NB4 (cell line): ENCODE data around the gene FN1.

Experiments
- DNase-seq: peaks from one replicate; pipeline ENCODE4 v3.0.0; 2010; ENCODE audit warnings: low read depth
- H3K4me3 ChIP-seq: one replicate; pipeline ENCODE4 v1.5.1; 2011; ENCODE audit warnings: mild to moderate bottlenecking, low read depth, low read length, moderate library complexity
- CTCF ChIP-seq: IDR thresholded peaks from one replicate; pipeline ENCODE4 v1.5.1; 2012; ENCODE audit warnings: low read depth, low read length
- MAX ChIP-seq: IDR thresholded peaks from 2 replicates; pipeline ENCODE4 v1.6.1; 2011; ENCODE audit warnings: low read depth, low read length
- MYC ChIP-seq: IDR thresholded peaks from 2 replicates; pipeline ENCODE4 v1.6.1; 2011; ENCODE audit warnings: low read depth, low read length
- POLR2A ChIP-seq: IDR thresholded peaks from 2 replicates; pipeline ENCODE4 v1.6.1; 2011; ENCODE audit warnings: mild to moderate bottlenecking; ENCODE audit not compliant: insufficient read length; ENCODE audit errors: extremely low read depth

FN1 gene

DNA sequence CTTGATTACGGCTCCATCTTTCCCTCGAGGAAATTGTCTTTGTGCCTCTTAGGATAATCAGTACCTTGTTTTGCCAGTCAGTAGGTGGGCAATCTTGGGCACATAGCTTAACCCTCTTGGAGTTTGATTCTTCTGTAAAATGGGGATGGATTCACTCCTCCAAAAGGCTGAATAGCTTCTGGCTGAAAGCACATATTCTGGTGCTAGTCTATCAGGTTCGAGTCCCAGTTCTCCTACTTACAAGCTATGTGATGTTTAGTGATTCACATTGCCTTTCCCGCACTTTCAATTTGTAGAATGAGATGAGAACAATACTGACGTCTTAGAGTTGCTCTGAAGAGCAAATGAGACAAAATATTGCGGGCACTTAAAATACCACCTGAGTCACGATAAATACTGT is 80.1 kb downstream of the FN1 start:
- DNase-seq = no peak
- TF ChIP-seq MYC (no peak), MAX (no peak), CTCF (no peak), POLR2A (no peak)
- H3K4me3 ChIP-seq = no peak overlapping the region

GRCh38 chr2:215354771-215355695 is 80.8 kb downstream of the FN1 start:
- no peak for DNase-seq
- H3K4me3 ChIP-seq = no peak overlapping the region
- no peak for TF ChIP-seq MAX
- TF ChIP-seq CTCF = no peak
- TF ChIP-seq POLR2A = no peak
- no peak for TF ChIP-seq MYC

DNA sequence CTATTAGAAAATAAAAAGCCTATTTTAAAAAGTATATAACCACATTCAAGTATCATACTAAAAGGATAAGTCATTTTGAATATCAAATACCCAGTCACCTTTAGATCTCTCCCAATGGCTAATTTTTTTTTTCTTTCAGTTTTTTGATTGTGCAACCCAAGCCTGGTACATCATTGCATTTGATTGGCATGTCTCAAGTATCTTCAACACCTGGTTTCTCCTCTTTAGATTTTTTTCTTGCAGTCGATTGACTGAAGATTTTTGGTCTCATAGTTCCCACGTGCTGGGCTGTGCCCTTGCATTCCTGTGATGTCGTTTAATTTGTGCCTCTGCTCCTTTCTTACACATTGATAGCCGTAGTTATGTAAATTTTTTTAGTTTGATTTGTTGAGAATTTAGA is 83.3 kb downstream of the FN1 start:
- H3K4me3 ChIP-seq = no peak overlapping the region
- no peak for DNase-seq
- TF ChIP-seq MAX (no peak), POLR2A (no peak), CTCF (no peak), MYC (no peak)

GRCh38 chr2:215347878-215348277 is 88.0 kb downstream of the FN1 start:
- TF ChIP-seq MAX (no peak), POLR2A (no peak), CTCF (no peak), MYC (no peak)
- DNase-seq = no peak

GRCh38 chr2:215338883-215339679 is 96.8 kb downstream of the FN1 start:
- H3K4me3 ChIP-seq = no peak overlapping the region
- no peak for DNase-seq
- no peak for TF ChIP-seq MYC
- TF ChIP-seq MAX = no peak
- no peak for TF ChIP-seq POLR2A
- TF ChIP-seq CTCF = no peak

More at GRCh38 chr2:215347878-215348277, 88.0 kb downstream of the FN1 start:
- H3K4me3 ChIP-seq = no peak overlapping the region
